ENCODE results near the gene RBPMS2. TPM values are rescaled to one million over a fixed set of nuclear protein-coding genes. Genes with fewer than 3 reads are reported as not detected.

The RBPMS2 gene
- total RNA-seq, 1 experiment from 2014 or later = 181 TPM

GRCh38 chr15:64763874-64764273 lies 11.5 kb downstream of the RBPMS2 start:
- H3K23me2 ChIP-seq (ENCODE audit: insufficient read length, low read depth, low read length, poor library complexity, severe bottlenecking) = no peaks in the 10 kb centered on the region
- Mint-ChIP-seq H3K27me3 (ENCODE audit: low read depth) (no peaks in the 10 kb centered on the region), H3K36me3 (ENCODE audit: insufficient read depth in 1 of 3, low read depth in 3 of 3) (peaks cover 10 to 42% (median 25%) of the 10 kb centered on the region in 3 experiments; a peak in 6 of 7 replicates), H3K9me3 (no peaks in the 10 kb centered on the region), H3K4me1 (peaks cover 47 to 53% of the 10 kb centered on the region in 2 experiments), H3K27ac (peak overlapping the region; percentile 37 to 95 (median 53); a peak in 4 of 7 replicates), H3K4me3 (no peak overlapping the region; a peak in 1 of 5 replicates)
- no peaks in the 10 kb centered on the region for H3K9me3 ChIP-seq (ENCODE audit: control insufficient read depth, low read depth, low read length)
- no peak overlapping the region for H2BK120ac ChIP-seq (ENCODE audit: low read depth, low read length, poor library complexity, severe bottlenecking)
- peaks cover 4% of the 10 kb centered on the region for H4K20me1 ChIP-seq (ENCODE audit: control insufficient read depth, insufficient read depth, insufficient read length)
- no peak overlapping the region for H3K27ac ChIP-seq (ENCODE audit: insufficient read length, low read depth, low read length)
- H3K79me2 ChIP-seq (ENCODE audit: insufficient read depth, low read length) = peaks cover 82% of the 10 kb centered on the region
- no peak overlapping the region for H4K5ac ChIP-seq (ENCODE audit: insufficient read length, low read depth, low read length)
- H2BK15ac ChIP-seq (ENCODE audit: low read depth, low read length) = no peak overlapping the region
- peaks cover 3% of the 10 kb centered on the region for H3K79me1 ChIP-seq (ENCODE audit: insufficient read depth, low read depth, low read length, poor library complexity, severe bottlenecking)
- no peak overlapping the region for H4K91ac ChIP-seq (ENCODE audit: insufficient read length, low read depth, low read length)
- H2BK5ac ChIP-seq (ENCODE audit: insufficient read length, low read length) = no peak overlapping the region
- H2AK5ac ChIP-seq (ENCODE audit: insufficient read length, low read length) = no peak overlapping the region
- no peak overlapping the region for H3K23ac ChIP-seq (ENCODE audit: insufficient read length, low read depth, low read length)
- WGBS (ENCODE audit: extremely low coverage, insufficient read length, low lambda C conversion rate) = no CpG with 5 or more reads among the region's 4 CpGs
- TF ChIP-seq, protein P1, sequence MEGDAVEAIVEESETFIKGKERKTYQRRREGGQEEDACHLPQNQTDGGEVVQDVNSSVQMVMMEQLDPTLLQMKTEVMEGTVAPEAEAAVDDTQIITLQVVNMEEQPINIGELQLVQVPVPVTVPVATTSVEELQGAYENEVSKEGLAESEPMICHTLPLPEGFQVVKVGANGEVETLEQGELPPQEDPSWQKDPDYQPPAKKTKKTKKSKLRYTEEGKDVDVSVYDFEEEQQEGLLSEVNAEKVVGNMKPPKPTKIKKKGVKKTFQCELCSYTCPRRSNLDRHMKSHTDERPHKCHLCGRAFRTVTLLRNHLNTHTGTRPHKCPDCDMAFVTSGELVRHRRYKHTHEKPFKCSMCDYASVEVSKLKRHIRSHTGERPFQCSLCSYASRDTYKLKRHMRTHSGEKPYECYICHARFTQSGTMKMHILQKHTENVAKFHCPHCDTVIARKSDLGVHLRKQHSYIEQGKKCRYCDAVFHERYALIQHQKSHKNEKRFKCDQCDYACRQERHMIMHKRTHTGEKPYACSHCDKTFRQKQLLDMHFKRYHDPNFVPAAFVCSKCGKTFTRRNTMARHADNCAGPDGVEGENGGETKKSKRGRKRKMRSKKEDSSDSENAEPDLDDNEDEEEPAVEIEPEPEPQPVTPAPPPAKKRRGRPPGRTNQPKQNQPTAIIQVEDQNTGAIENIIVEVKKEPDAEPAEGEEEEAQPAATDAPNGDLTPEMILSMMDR (conservative IDR thresholded peaks at IDR 0.05) = no peak
- no peak overlapping the region for H3T11ph ChIP-seq (ENCODE audit: low read length)
- H2BK12ac ChIP-seq (ENCODE audit: insufficient read length, low read depth, low read length) = no peak overlapping the region
- H3K56ac ChIP-seq (ENCODE audit: insufficient read length, low read depth, low read length) = no peak overlapping the region
- H3K4ac ChIP-seq (ENCODE audit: low read depth, low read length) = no peak overlapping the region
- no peak overlapping the region for H3K4me2 ChIP-seq (ENCODE audit: insufficient read depth, insufficient read length, low read length)
- no peak for DNase-seq
- H2AFZ ChIP-seq (ENCODE audit: low read length) = no peak overlapping the region
- H2BK20ac ChIP-seq (ENCODE audit: low read depth, low read length, poor library complexity, severe bottlenecking) = no peak overlapping the region
- no peak overlapping the region for H3K18ac ChIP-seq (ENCODE audit: insufficient read length, low read depth, low read length)
- H4K8ac ChIP-seq (replicated peaks; ENCODE audit: insufficient read length, low read depth, low read length) = no peak overlapping the region
- no peaks in the 10 kb centered on the region for H3K27me3 ChIP-seq (ENCODE audit: insufficient read depth, low read length)
- peaks cover 8% of the 10 kb centered on the region; the same call in 1 of the 2 replicates for H3K4me1 ChIP-seq (ENCODE audit: insufficient read depth, low read length)
- no peak overlapping the region for H3K9ac ChIP-seq (ENCODE audit: extremely low read depth, insufficient read length, low read length)
- H3K14ac ChIP-seq (ENCODE audit: insufficient read depth, low read length) = no peak overlapping the region
